Ishikawa (cell line): Measurements from ENCODE around the gene XAB2.

ENCODE experiments used
- CEBPB ChIP-seq: IDR thresholded peaks from 2 replicates; pipeline ENCODE4 v1.6.1; 2012
- CREB1 ChIP-seq: IDR thresholded peaks from 2 replicates; pipeline ENCODE4 v1.6.1; 2012; ENCODE audit warnings: low read depth
- EGR1 ChIP-seq: IDR thresholded peaks from 2 replicates; pipeline ENCODE4 v1.6.1; 2012
- EP300 ChIP-seq: IDR thresholded peaks from 2 replicates; pipeline ENCODE4 v1.6.1; 2012; ENCODE audit warnings: borderline replicate concordance
- FOXM1 ChIP-seq: IDR thresholded peaks from 2 replicates; pipeline ENCODE4 v1.6.1; 2012; ENCODE audit warnings: low read depth, borderline replicate concordance
- NFIC ChIP-seq: IDR thresholded peaks from 2 replicates; pipeline ENCODE4 v1.6.1; 2012
- RAD21 ChIP-seq: IDR thresholded peaks from 2 replicates; pipeline ENCODE4 v1.6.1; 2012; ENCODE audit warnings: low read depth
- TAF1 ChIP-seq: IDR thresholded peaks from 2 replicates; pipeline ENCODE4 v1.6.1; 2012; ENCODE audit warnings: low read depth, mild to moderate bottlenecking
- TCF12 ChIP-seq: IDR thresholded peaks from 2 replicates; pipeline ENCODE4 v1.6.1; 2012; ENCODE audit warnings: low read depth
- TEAD4 ChIP-seq: IDR thresholded peaks from 2 replicates; pipeline ENCODE4 v1.6.1; 2012
- YY1 ChIP-seq: IDR thresholded peaks from 2 replicates; pipeline ENCODE4 v1.6.1; 2012; ENCODE audit warnings: low read depth
- ZBTB7A ChIP-seq: IDR thresholded peaks from 2 replicates; pipeline ENCODE4 v1.6.1; 2012; ENCODE audit warnings: low read depth
- TF ChIP-seq, protein P1 (sequence below): IDR thresholded peaks from 2 replicates; pipeline ENCODE4 v1.6.1; 2012
- TF ChIP-seq, protein P2 (sequence below): IDR thresholded peaks from 2 replicates; pipeline ENCODE4 v1.6.1; 2012; ENCODE audit warnings: low read depth, mild to moderate bottlenecking
- TF ChIP-seq, protein P3 (sequence below): IDR thresholded peaks from 2 replicates; pipeline ENCODE4 v1.6.1; 2012

Gene XAB2

DNA sequence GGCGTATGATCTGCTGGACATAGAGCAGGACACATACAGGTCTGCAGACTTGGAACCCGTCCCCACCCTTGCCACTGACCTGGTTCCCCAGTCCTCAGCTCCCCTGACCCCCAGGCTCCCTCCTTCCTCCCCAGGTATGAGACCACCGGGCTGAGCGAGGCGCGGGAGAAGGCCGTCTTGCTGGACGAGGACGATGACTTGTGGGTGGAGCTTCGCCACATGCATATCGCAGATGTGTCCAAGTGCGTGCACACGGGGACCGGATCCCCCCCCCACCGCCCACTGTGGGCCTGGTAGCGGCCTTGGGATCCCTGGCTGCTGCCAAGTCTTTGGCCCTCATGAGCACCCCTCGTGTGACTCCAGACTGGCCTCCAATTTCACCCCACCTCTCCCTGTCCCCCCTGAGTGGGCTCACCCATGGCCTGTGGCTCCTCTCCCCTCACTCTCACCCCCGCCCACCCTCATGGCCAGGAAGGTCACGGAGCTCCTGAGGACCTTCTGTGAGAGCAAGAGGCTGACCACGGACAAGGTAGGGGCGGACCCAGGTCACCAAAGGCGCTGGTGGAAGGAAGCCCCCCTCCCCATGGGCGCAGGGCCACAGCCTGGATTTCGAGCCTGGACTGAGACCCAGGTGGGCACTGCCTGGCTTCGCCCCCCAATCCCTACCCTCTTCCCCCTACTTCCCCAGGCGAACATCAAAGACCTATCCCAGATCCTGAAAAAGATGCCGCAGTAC, 13.1 kb upstream of the XAB2 start:
- no peak for TF ChIP-seq CREB1
- no peak for TF ChIP-seq TEAD4
- TF ChIP-seq EP300 = no peak
- no peak for TF ChIP-seq RAD21
- TF ChIP-seq CEBPB = no peak
- TF ChIP-seq, protein P1, sequence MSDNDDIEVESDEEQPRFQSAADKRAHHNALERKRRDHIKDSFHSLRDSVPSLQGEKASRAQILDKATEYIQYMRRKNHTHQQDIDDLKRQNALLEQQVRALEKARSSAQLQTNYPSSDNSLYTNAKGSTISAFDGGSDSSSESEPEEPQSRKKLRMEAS = no peak
- TF ChIP-seq FOXM1 = no peak
- no peak for TF ChIP-seq TAF1

DNA sequence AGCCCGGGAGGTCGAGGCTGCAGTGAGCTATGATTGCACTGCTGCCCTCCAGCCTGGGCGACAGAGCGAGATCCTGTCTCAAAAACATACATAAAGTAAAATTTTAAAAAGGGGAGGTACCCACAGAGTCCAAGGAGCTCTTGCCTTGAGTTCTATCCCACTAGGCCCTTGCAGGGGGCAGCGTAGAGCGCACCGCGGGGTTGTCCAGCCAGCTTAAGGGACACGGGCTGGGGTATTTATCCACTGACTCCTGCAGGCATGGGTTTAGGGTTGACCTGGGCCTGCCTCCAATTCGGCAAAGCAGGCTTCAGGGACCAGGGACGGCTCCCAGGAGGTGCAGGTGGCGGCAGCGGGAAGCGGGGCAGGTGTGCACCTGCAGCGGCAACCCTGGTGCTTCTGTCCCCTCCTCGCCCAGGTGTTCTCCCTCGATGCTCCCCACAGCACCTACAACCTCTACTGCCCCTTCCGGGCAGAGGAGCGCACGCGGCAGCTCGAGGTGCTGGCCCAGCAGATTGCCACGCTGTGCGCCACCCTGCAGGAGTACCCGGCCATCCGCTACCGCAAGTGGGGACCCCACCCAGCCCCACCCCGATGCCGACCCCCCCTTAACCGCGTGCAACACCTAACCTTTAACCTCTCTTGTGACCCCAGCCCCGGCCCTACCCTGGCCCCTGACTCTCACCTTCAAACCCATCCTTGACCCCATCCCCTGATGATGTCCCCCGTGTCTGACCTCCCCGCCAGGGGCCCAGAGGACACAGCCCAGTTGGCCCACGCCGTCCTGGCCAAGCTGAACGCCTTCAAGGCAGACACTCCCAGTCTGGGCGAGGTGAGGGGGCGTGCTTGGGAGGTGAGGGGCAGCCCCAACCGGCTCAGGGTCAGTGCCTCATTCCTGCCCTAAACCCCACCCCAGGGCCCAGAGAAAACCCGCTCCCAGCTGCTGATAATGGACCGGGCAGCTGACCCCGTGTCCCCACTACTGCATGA, 12.2 kb upstream of the XAB2 start:
- TF ChIP-seq NFIC = no peak
- TF ChIP-seq RAD21 = no peak
- no peak for TF ChIP-seq CEBPB

GRCh38 chr19:7640803-7641202, 11.5 kb upstream of the XAB2 start:
- TF ChIP-seq CREB1 (no peak), TEAD4 (no peak), RAD21 (no peak), EGR1 (no peak), CEBPB (no peak), ZBTB7A (no peak)
- TF ChIP-seq, protein P1 = no peak
- TF ChIP-seq, protein P2, sequence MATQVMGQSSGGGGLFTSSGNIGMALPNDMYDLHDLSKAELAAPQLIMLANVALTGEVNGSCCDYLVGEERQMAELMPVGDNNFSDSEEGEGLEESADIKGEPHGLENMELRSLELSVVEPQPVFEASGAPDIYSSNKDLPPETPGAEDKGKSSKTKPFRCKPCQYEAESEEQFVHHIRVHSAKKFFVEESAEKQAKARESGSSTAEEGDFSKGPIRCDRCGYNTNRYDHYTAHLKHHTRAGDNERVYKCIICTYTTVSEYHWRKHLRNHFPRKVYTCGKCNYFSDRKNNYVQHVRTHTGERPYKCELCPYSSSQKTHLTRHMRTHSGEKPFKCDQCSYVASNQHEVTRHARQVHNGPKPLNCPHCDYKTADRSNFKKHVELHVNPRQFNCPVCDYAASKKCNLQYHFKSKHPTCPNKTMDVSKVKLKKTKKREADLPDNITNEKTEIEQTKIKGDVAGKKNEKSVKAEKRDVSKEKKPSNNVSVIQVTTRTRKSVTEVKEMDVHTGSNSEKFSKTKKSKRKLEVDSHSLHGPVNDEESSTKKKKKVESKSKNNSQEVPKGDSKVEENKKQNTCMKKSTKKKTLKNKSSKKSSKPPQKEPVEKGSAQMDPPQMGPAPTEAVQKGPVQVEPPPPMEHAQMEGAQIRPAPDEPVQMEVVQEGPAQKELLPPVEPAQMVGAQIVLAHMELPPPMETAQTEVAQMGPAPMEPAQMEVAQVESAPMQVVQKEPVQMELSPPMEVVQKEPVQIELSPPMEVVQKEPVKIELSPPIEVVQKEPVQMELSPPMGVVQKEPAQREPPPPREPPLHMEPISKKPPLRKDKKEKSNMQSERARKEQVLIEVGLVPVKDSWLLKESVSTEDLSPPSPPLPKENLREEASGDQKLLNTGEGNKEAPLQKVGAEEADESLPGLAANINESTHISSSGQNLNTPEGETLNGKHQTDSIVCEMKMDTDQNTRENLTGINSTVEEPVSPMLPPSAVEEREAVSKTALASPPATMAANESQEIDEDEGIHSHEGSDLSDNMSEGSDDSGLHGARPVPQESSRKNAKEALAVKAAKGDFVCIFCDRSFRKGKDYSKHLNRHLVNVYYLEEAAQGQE = no peak
- TF ChIP-seq, protein P3, sequence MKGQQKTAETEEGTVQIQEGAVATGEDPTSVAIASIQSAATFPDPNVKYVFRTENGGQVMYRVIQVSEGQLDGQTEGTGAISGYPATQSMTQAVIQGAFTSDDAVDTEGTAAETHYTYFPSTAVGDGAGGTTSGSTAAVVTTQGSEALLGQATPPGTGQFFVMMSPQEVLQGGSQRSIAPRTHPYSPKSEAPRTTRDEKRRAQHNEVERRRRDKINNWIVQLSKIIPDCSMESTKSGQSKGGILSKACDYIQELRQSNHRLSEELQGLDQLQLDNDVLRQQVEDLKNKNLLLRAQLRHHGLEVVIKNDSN = no peak

- TF ChIP-seq EGR1 = no peak
- TF ChIP-seq NFIC = no peak
- TF ChIP-seq TAF1 = no peak
- TF ChIP-seq TCF12 = no peak
- TF ChIP-seq, protein P1 = no peak
- no peak for TF ChIP-seq TEAD4
- no peak for TF ChIP-seq ZBTB7A
- no peak for TF ChIP-seq YY1
- TF ChIP-seq, protein P2 = no peak
- no peak for TF ChIP-seq FOXM1
- no peak for TF ChIP-seq RAD21
- TF ChIP-seq CREB1 = no peak
- no peak for TF ChIP-seq CEBPB
- TF ChIP-seq, protein P3 = no peak
- TF ChIP-seq EP300 = no peak
Measured at GRCh38 chr19:7639863-7640348, 10.6 kb upstream of the XAB2 start.

- no peak for TF ChIP-seq TCF12
- no peak for TF ChIP-seq EGR1
- TF ChIP-seq YY1 = no peak
- TF ChIP-seq ZBTB7A = no peak
- no peak for TF ChIP-seq RAD21
- TF ChIP-seq, protein P3 = no peak
- TF ChIP-seq EP300 = no peak
- no peak for TF ChIP-seq TAF1
- TF ChIP-seq, protein P1 = no peak
- TF ChIP-seq NFIC = no peak
- TF ChIP-seq TEAD4 = no peak
- TF ChIP-seq, protein P2 = no peak
- no peak for TF ChIP-seq CEBPB
- no peak for TF ChIP-seq CREB1
- no peak for TF ChIP-seq FOXM1
Measured at GRCh38 chr19:7638802-7639465, 9.6 kb upstream of the XAB2 start.
